SK-N-MC (cell line): ENCODE data around the gene ALDH3B2.
"Not testable (repeated sequence)": the region's sequence is repeated elsewhere in the genome, so short reads cannot be mapped to it uniquely, and the experiment has no call there.

Experiments
- EZH2 ChIP-seq: fragments of 200-600 bp; sonication (generic); IDR thresholded peaks from one replicate; pipeline ENCODE4 v1.6.1; 2017; ENCODE audit warnings: antibody characterized with exemption
- POLR2AphosphoS5 ChIP-seq: IDR thresholded peaks from 2 replicates; pipeline ENCODE4 v1.6.1; 2012; ENCODE audit warnings: mild to moderate bottlenecking, low read depth, low read length, borderline replicate concordance

DNA sequence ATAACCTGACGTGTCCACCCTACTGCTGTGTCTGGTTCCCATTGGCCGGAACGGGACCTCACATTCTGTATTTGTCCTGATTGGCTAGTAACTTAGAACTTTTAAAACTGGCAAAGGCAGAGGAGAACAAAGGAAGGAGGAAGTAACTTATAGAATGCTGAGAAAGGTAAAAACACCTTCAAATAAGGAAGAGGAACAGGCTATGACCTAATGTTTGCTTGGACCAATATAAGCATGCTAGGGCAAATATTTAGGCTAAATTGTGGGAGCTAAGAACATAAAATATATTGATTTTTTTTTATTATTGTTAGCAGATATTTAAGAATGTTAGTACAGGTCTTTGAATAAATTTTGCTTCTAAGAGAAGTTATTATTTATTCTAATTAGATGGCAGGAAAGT is 37.0 kb downstream of the ALDH3B2 start:
- not testable (repeated sequence) for TF ChIP-seq EZH2, POLR2AphosphoS5
